HG03442 (cell line): Measurements from ENCODE around the gene POLR3B.

Source experiments
- ATAC-seq: cut with Tn5 transposase; IDR thresholded peaks from one replicate; pipeline ENCODE4 v1.9.1; 2021; ENCODE audit warnings: mild to moderate bottlenecking, moderate library complexity; ENCODE audit not compliant: unreplicated experiment

The POLR3B gene

DNA sequence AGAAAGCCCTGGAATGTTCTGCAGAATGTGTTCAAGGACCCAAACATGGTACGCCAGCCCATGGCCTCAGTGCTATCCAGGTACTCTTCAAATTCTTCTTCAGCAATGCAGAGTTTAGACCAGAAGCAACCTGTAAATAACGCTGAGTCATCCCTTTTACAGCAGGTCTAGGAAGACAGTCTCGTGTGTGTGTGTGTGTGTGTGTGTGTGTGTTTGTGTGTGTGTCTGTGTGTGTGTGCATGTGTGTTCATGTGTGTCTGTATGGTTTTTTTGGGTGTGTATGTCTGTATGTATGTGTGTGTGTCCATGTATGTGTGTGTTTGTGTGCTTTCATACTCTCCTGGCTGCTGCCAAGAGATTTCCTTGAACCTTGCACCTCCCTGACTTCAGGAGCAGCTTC is 165.2 kb downstream of the POLR3B start:
- ATAC-seq, result no peak

DNA sequence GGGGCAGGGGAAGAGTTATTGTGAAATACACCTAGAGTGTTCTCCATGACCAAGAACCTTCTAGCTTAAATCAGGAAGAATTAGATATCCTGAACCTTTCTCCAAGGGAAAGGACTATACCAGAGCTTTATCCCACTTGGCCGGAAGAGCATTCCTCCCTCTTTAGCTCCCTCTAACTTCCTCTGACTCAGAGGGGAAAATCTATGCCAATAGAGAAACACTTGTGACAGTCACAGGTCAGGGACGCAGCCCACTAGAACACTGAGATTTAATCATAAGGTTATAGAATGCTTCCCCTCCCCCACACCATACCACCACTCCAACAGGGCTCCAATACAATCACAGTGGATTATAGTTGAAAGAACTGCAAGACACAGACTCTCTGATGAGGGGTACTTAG is 169.8 kb downstream of the POLR3B start:
- ATAC-seq, result no peak

DNA sequence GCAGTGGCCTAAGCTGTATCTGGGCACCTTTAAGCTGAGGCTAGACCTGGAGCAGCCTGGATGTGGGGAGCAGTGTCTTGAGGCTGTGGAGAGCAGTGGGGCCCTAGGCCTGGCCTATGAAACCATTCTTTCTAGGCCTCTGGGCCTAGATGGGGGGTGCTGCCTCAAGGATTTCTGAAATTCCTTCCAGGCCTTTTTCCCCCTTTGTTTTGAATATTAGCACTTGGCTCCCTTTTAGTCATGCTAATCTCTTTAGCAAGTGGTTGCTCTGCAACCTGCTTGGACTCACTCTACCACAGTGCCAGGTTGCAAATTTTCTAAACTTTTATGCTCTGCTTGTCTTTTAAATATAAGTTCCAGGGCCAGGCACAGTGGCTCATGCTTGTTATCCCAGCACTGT is 183.7 kb downstream of the POLR3B start:
- no peak for ATAC-seq

GRCh38 chr12:106551410-106551809 is 193.9 kb downstream of the POLR3B start:
- ATAC-seq, result no peak

DNA sequence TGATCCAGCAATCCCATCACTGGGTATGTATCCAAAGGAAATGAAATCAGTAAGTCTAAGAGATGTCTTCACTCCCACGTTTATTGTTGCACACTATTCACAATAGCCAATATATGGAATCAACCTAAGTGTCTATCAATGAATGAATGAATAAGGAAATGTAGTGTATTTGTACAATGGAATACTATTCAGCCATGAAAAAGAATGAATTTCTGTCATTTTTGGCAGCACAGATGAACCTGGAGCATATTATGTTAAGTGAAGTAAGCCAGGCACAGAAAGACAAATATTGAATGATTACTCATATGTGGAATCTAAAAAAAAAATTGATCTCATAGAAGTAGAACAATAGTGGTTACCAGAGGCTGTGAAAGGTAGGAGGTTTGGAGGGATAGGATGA is 194.7 kb downstream of the POLR3B start:
- no peak for ATAC-seq
